Peyer's patch (tissue), 4 donors: ENCODE data around the gene SUCNR1.
"Not testable (repeated sequence)": the region's sequence is repeated elsewhere in the genome, so short reads cannot be mapped to it uniquely, and the experiment has no call there.

ENCODE experiments used
- POLR2A ChIP-seq, 2 donors: fragments of 450-650 bp; IDR thresholded peaks; one replicate each; pipeline ENCODE4 v1.5.1; 2017; ENCODE audit warnings: antibody characterized with exemption in 2 of 2, mild to moderate bottlenecking in 2 of 2, moderate library complexity in 2 of 2
- TF ChIP-seq, protein P1 (sequence below), 6 experiments: fragments of 450-650 bp in 4 of 6; fragments of 200-600 bp in 2 of 6; sonication (generic) in 1 of 6; IDR thresholded peaks; one replicate each; pipeline ENCODE4 v1.5.1; 2017 to 2019; ENCODE audit warnings: antibody characterized with exemption in 6 of 6, mild to moderate bottlenecking in 3 of 6, moderate library complexity in 1 of 6

DNA sequence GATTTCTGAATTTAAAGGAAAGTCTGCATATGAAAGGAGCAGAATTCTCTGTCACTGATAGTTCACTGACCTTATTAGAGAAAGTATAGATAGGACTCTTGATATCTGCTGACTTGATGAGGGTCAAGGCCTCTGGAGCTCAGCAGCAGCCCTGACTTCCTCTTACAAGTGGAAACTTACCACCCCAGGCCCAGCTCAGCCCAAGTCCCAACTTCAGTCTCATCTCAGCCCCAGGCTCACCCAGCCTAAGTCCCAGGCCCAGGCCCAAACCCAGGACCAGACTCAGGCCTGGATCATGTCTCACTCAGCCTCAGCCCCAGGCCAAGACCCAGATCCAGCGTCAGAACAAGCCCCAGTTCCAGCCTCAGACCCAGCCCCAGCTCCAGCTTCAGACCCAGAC is 24.7 kb downstream of the SUCNR1 start:
- TF ChIP-seq, protein P1, sequence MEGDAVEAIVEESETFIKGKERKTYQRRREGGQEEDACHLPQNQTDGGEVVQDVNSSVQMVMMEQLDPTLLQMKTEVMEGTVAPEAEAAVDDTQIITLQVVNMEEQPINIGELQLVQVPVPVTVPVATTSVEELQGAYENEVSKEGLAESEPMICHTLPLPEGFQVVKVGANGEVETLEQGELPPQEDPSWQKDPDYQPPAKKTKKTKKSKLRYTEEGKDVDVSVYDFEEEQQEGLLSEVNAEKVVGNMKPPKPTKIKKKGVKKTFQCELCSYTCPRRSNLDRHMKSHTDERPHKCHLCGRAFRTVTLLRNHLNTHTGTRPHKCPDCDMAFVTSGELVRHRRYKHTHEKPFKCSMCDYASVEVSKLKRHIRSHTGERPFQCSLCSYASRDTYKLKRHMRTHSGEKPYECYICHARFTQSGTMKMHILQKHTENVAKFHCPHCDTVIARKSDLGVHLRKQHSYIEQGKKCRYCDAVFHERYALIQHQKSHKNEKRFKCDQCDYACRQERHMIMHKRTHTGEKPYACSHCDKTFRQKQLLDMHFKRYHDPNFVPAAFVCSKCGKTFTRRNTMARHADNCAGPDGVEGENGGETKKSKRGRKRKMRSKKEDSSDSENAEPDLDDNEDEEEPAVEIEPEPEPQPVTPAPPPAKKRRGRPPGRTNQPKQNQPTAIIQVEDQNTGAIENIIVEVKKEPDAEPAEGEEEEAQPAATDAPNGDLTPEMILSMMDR (IDR thresholded peaks at IDR 0.05), result not testable (repeated sequence)
- not testable (repeated sequence) for TF ChIP-seq POLR2A (IDR thresholded peaks at IDR 0.05)
